Heart right ventricle (tissue), 16 donors: ENCODE results near the gene PDE11A. TPM values are rescaled to one million over a fixed set of nuclear protein-coding genes. Genes with fewer than 3 reads are reported as not detected.
A peak's percentile ranks its signal among the peaks of the same experiment; 100 is the strongest.

Experiments
- ATAC-seq, 8 donors: fragments of 200-7000 bp; cut with Tn5 transposase; one replicate each; pipeline ENCODE4 v1.9.1; 2020; ENCODE audit warnings: mild to moderate bottlenecking in 8 of 8, moderate library complexity in 8 of 8, moderate number of reproducible peaks in 1 of 8
- DNase-seq, 2 donors: peaks; one replicate each; pipeline ENCODE4 v3.0.0-alpha.2; 2020
- H3K27ac ChIP-seq, 10 donors: fragments of 200-600 bp; sonication (generic) in 2 of 10; one replicate each; pipeline versions ENCODE4 v1.5.0 to v1.8.0; 2020 to 2022; ENCODE audit warnings: mild to moderate bottlenecking in 3 of 10
- H3K27me3 ChIP-seq, 7 donors: fragments of 200-600 bp; one replicate each; pipeline ENCODE4 v1.8.0; 2021 to 2022; ENCODE audit warnings: mild to moderate bottlenecking in 2 of 7
- H3K36me3 ChIP-seq, 9 donors: fragments of 200-600 bp; sonication (generic) in 1 of 9; one replicate each; pipeline versions ENCODE4 v1.5.0 to v1.8.0; 2020 to 2022; ENCODE audit warnings: mild to moderate bottlenecking in 2 of 9
- H3K4me1 ChIP-seq, 9 donors: fragments of 200-600 bp; sonication (generic) in 1 of 9; one replicate each; pipeline versions ENCODE4 v1.5.0 to v1.8.0; 2020 to 2022; ENCODE audit warnings: mild to moderate bottlenecking in 4 of 9
- H3K4me3 ChIP-seq, 10 donors: fragments of 200-600 bp; sonication (generic) in 2 of 10; one replicate each; pipeline versions ENCODE4 v1.5.0 to v1.8.0; 2020 to 2022; ENCODE audit warnings: mild to moderate bottlenecking in 7 of 10, moderate library complexity in 2 of 10
- H3K9me3 ChIP-seq, 11 donors: fragments of 200-600 bp in 10 of 11; sonication (generic) in 2 of 11; one replicate each; pipeline versions ENCODE4 v1.5.0 to v1.8.0; 2013 to 2022; ENCODE audit warnings: mild to moderate bottlenecking in 2 of 11, control low read depth in 1 of 11, moderate library complexity in 1 of 11
- WGBS, 2 donors: extraction: QIAGEN DNeasy Blood & Tissue Kit; methylation state at CpG; one replicate each; pipeline ENCODE4 v1.1.7; 2013; ENCODE audit warnings: inconsistent platforms in 1 of 2; 5-methylcytosine and 5-hydroxymethylcytosine counted together
- intact Hi-C, 10 donors: fragments of 100-400 bp; cut with DNase I; formaldehyde crosslinking; loops; one replicate each; pipeline versions ENCODE4 v1.11.1 to v1.14.2; 2022
- polyA plus RNA-seq, 2 donors: library from polyadenylated mRNA; stranded (reverse); fragments of 200-250 nt; gene quantifications; one replicate each; pipeline ENCODE4 v1.2.3, GENCODE V29; 2013
- total RNA-seq, 10 donors: library from RNA; stranded (reverse); fragmentation: NEBNext Ultra II Directional in 3 of 10; extraction: Animal tissue kit (Norgen Biotek cat#: 25700) in 3 of 10; gene quantifications; one replicate each; pipeline versions ENCODE4 v1.2.1 to v1.2.4, GENCODE V29; 2021 to 2023
- TF ChIP-seq, protein P1 (sequence below), 9 donors: fragments of 200-600 bp; sonication (generic) in 2 of 9; IDR thresholded peaks; one replicate each; pipeline versions ENCODE4 v1.5.0 to v1.8.0; 2021 to 2022; ENCODE audit warnings: antibody characterized with exemption in 9 of 9, mild to moderate bottlenecking in 5 of 9, moderate library complexity in 1 of 9
- donor health status: Arrhythmogenic right ventricular cardiomyopathy.
- donor health status: ischemic (EF 13 %, LVEDD 7.1; RV severe dilation, severe dysfunction).
- donor health status: healthy with polysubstance abuse.
- donor health status: DM: no; HTN: yes; CAD: no.
- donor health status: DM: no; HTN: no; CAD: no.
- donor health status: ischemic (EF 25% LVEDD 6.9; RV normal size, moderate dysfunction).
- donor health status: ischemic (EF 25% LVEDD 5.7; RV mildly dilated, moderate dysfunction).
- donor health status: healthy.
- donor health status: DM: yes; HTN: yes; CAD: no.
- donor health status: Ischemic cardiomyopathy.
- donor health status: ischemic (EF 35%, LVEDD 5.7; RV mildly dilated, moderate dysfunction).
- donor health status: nonischemic (EF 11% LVEDD 7.7; RV severe dilation, severe dysfunction).
- donor health status: DM: yes; HTN: yes; CAD: no.
- donor health status: PGD.
- donor health status: ischemic (EF 29% LVEDD 5.4; RV normal size, mild dysfunction).
- donor health status: nonischemic (EF 23%, LVEDD 6.1; RV moderate dilation, normal function).

PDE11A gene
- total and polyA plus RNA-seq, 12 donors: 0.12 to 6.4 (median 1.1) TPM

DNA sequence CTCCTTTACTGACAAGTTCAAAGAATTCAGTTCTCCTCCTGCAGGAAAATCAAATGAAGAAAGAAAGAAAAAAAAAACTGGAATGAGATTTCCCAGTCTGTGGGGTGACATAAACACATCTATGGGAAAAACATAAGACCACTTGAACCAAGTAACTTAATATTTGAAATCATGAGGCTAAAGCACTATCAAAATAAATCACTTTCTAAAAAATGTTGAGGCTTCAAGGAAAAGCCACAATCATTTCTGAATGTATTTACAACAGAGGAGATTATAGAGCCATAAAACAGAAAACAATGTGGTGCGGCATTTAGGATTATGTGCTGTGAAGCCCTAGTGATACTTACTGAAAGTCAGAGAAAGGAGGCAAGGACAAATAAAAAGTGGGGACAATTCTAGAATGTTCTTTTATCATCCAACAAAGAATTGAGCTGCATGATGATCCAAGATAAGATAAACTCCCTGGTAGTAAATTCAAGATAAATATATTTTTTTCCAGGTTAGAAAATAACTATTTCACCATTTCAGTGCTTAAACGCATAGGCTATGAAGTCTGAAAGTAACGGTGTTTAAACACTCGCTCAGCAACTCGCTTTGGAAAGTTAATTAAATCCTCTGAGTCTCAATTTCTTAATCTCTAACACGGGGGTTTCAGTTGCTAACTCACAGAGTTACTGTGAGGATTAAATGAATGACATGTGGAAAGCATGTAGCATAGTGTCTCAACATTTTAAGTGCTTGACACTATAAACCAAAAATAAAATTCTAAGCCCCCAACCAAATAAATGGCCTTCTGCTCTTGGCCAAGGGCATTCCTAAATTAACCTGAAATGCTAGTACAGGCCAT, 391.5 kb downstream of the PDE11A start:
- H3K4me1 ChIP-seq: peaks cover 0 to 40% (median 9%) of the 10 kb centered on the region in 9 donors
- intact Hi-C loops: no loop called here
- 91 to 96% methylated on average over 6 of the region's 6 CpGs for WGBS, 2 donors
- H3K36me3 ChIP-seq: no peaks in the 10 kb centered on the region
- DNase-seq (no peak), ATAC-seq (no peak)
- H3K27ac ChIP-seq: peak overlapping the region in 4 of 10 donors; percentile 38 to 73 (median 68)
- no peaks in the 10 kb centered on the region for H3K27me3 ChIP-seq
- no peaks in the 10 kb centered on the region for H3K9me3 ChIP-seq
- TF ChIP-seq, protein P1, sequence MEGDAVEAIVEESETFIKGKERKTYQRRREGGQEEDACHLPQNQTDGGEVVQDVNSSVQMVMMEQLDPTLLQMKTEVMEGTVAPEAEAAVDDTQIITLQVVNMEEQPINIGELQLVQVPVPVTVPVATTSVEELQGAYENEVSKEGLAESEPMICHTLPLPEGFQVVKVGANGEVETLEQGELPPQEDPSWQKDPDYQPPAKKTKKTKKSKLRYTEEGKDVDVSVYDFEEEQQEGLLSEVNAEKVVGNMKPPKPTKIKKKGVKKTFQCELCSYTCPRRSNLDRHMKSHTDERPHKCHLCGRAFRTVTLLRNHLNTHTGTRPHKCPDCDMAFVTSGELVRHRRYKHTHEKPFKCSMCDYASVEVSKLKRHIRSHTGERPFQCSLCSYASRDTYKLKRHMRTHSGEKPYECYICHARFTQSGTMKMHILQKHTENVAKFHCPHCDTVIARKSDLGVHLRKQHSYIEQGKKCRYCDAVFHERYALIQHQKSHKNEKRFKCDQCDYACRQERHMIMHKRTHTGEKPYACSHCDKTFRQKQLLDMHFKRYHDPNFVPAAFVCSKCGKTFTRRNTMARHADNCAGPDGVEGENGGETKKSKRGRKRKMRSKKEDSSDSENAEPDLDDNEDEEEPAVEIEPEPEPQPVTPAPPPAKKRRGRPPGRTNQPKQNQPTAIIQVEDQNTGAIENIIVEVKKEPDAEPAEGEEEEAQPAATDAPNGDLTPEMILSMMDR (IDR thresholded peaks at IDR 0.05): no peak
- H3K4me3 ChIP-seq: no peak overlapping the region

DNA sequence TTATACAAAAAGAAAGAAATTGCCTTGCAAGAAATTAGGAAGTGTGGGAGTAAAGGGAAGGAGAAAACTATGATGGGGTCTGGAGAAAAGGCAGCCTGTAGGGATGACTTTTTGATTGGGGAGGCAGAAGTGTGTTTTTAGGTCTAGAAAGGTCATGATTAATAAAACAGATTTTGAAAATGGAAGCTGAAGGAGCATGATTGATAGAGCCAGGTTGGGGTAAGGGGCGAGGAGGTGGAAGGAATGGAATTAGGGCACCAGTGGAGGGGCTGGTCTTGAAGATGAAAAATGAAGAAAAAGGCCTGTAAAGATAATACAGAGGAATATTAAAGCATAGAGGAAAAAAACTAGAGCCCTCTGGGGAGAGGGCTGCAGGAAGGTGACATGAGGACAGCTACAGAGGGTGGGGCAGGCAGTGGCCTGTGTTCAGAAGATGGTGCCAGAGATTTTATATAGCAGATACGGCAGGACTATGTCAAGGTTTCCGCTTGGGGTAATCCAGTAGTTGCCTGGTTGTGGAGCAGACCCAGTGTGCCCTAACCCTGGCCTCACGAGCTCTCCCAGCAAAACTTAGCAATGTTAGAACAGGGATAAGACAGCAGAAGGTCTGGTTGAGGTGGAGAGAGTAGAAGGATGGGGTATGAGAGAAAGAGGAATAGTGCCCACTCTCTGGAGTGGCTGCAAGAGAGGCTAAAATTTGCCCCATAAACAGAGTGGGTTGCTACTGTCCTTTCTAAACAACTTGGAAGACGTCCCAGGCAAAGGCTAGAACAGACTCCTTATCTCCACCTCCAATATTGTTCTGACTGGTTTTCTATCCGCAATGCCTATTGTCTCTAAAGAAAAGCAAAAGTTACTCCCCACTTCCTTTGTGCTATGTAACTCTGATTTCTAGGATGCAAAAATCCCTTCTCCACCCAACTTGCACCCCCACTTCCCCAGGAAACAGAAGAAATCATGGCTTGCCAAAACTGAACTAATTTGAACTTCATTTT, 392.7 kb downstream of the PDE11A start:
- Histone ChIP-seq H3K36me3 (no peaks in the 10 kb centered on the region), H3K4me3 (no peak overlapping the region), H3K27ac (peak overlapping the region; percentile 17 to 80 (median 60)), H3K4me1 (peaks cover 0 to 40% (median 9%) of the 10 kb centered on the region in 9 donors), H3K27me3 (no peaks in the 10 kb centered on the region), H3K9me3 (no peaks in the 10 kb centered on the region)
- ATAC-seq (peak; percentile 66 to 95 (median 88)), DNase-seq (peak in 1 of 2 donors; percentile 13)
- intact Hi-C loops: loop anchor here in 1 of 10 donors (5.0 kb wide), 1 partner anchor 43 kb away; no protein-coding TSS in a partner anchor
- 53 to 61% methylated on average over 6 of the region's 6 CpGs for WGBS, 2 donors
- TF ChIP-seq, protein P1 (IDR thresholded peaks at IDR 0.05): no peak

DNA sequence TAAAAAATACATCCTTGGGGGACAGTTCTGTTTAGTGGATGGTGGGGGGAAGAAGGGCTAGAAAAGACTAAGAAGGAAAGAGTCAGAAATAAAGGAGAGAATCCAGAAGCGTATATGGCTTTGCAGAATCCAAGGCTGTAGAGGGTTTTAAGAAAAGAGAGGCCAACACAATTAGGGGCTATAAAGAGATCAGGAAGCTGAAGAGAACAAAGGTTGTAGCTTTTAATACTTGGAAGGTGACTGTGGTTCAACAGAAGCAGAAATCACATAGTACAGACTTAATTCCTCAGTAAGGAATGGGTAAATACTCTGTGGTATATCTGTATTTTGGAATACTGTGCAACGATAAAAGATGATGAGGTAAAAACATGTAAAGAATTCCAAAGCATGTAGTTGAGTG, 393.6 kb downstream of the PDE11A start:
- no peak for DNase-seq
- Histone ChIP-seq H3K27ac (peak overlapping the region in 5 of 10 donors; percentile 26 to 80 (median 71)), H3K9me3 (no peaks in the 10 kb centered on the region), H3K27me3 (no peaks in the 10 kb centered on the region), H3K4me1 (peaks cover 0 to 40% (median 9%) of the 10 kb centered on the region in 9 donors), H3K36me3 (no peaks in the 10 kb centered on the region), H3K4me3 (no peak overlapping the region)
- 75 to 87% methylated on average over 2 of the region's 2 CpGs for WGBS, 2 donors
- intact Hi-C loops: loop anchor here in 1 of 10 donors (5.0 kb wide), 1 partner anchor 42 kb away; no protein-coding TSS in a partner anchor
- TF ChIP-seq, protein P1 (IDR thresholded peaks at IDR 0.05): no peak
- no peak for ATAC-seq

DNA sequence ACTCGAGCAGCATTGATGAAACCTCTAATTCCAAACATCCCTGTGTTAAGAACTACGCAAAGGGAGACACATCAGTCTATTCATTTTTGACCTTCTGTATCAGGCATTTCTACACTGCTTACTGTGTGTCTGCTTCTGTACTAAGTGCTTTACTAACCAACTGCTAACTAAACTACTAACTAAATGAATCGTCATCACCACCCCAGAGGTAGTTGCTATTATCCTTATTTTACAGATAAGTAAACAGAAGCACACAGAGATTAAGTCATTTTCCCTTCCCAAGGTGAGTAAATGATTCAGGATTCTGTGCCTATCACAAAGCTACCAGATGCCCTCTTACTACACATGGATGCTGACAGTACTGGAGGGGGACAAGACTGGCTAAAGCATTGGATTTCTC, 395.9 kb downstream of the PDE11A start:
- Histone ChIP-seq H3K4me1 (peaks cover 0 to 37% (median 9%) of the 10 kb centered on the region in 9 donors), H3K36me3 (no peaks in the 10 kb centered on the region), H3K27me3 (no peaks in the 10 kb centered on the region), H3K27ac (no peak overlapping the region), H3K9me3 (no peaks in the 10 kb centered on the region), H3K4me3 (no peak overlapping the region)
- TF ChIP-seq, protein P1 (IDR thresholded peaks at IDR 0.05): no peak
- intact Hi-C loops: loop anchor here in 1 of 10 donors (5.0 kb wide), 1 partner anchor 39 kb away; no protein-coding TSS in a partner anchor
- 77 to 83% methylated on average over 3 of the region's 3 CpGs for WGBS, 2 donors
- ATAC-seq (no peak), DNase-seq (no peak)
